Amygdala (tissue), 56 donors: ENCODE data around the gene FXN.
A peak's percentile ranks its signal among the peaks of the same experiment; 100 is the strongest.
"Not testable (repeated sequence)": the region's sequence is repeated elsewhere in the genome, so short reads cannot be mapped to it uniquely, and the experiment has no call there.

Experiments used
- DNase-seq, 56 donors: peaks; one replicate each; lab custom pipeline; 2025; lab: John Stamatoyannopoulos, UW

FXN gene

DNA sequence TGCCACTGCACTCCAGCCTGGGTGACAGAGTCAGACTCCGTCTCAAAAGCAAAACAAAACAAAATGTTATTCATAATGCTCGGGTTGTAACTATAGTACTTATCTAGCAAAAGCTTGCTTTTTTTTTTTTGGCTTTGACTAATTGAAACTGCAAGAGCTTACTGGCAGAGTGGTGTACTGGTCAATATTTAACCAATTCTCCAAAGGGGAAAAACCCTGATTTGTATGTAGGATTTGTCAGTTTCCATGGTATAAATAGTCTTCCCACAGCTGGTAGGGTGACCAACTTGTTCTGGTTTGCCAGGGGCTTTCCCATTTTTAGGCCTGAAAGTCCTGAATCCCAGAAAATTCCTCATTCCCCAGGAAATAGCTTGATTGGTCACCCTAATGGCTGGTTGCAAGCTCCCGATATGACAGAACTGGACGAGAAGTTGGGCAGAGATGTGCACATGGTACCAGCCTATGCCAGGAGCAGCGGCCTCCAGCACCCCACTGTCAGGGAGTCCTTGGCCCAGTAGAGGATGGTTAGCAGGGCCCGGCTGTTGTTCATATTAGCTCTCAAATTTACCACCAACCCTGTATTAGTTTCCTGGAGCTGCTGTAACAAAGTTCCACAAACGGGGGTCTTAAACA is 58.0 kb downstream of the FXN start:
- DNase-seq = no peak

DNA sequence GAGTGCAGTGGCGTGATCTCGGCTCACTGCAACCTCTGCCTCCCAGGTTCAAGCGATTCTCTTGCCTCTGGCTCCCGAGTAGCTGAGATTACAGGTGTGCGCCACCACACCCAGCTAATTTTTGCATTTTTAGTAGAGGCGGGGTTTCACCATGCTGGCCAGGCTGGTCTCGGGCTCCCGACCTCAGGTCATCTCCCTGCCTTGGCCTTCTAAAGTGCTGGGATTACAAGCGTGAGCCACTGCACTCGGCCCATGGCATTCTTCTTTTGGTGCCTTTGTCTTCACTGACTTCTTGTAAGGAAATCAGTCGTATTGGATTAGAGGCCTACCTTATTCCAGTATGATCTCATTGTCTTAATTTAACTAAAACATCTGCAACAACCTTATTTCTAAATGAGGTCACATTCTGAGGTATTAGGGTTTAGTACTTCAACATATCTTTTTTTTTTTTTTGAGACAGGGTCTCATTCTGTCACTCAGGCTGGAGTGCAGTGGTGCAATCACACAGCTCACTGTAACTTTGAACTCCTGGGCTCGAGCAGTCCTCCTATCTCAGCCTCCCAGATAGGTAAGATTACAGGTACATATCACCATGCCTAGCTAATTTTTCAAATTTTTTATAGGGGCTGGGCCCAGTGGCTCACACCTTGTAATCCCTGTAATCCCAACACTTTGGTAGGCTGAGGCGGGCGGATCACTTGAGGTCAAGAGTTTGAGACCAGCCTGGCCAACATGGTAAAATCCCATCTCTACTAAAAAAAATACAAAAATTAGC is 59.0 kb downstream of the FXN start:
- DNase-seq = not testable (repeated sequence)

DNA sequence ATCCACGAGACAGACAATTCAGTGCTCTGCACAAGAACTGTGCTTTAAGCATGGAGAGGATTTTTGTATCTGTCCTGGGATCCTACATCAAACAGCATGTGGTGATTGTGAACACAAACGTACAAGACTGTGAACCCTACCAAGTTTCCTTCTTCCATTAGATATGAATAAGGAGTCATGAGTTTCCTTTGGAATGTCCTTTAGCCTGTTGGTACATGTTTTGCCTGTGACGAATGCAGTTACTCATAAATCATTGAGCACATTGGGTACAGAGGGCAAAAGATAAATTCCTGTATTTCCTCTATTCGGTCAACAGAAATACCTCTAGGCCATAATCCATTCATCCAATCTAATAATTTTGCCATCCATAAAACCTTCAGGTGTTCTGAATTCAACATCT is 61.5 kb downstream of the FXN start:
- no peak for DNase-seq

DNA sequence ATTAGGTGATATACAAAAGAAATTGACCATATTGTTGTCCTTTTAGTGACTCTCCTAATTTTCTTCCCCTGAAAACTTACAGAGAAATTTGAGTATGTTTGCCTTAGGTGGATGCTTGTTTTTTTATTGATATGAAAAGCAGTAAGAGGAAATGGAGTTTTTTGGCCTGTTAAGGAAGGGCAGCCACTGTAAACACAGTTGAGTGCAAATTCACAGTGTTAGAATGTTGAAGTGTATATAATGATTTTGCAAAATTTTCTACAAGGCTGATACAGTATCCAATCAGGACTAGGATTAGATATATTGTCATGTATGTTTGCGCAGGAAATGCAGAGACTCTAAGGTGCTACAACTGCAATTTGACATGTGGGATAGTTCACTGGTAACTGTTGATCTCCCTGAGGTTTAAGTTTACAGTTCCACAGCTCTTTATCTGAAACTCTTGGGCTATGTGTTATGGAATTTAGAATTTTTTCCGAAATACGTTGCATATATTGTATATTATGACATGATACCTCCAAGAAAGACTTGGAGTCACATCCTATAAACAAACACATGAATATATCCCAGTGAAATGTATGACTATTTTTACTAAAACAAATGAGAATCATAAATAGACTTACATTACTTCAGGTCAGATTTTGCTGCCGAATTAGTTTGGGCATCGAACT is 62.5 kb downstream of the FXN start:
- no peak for DNase-seq

DNA sequence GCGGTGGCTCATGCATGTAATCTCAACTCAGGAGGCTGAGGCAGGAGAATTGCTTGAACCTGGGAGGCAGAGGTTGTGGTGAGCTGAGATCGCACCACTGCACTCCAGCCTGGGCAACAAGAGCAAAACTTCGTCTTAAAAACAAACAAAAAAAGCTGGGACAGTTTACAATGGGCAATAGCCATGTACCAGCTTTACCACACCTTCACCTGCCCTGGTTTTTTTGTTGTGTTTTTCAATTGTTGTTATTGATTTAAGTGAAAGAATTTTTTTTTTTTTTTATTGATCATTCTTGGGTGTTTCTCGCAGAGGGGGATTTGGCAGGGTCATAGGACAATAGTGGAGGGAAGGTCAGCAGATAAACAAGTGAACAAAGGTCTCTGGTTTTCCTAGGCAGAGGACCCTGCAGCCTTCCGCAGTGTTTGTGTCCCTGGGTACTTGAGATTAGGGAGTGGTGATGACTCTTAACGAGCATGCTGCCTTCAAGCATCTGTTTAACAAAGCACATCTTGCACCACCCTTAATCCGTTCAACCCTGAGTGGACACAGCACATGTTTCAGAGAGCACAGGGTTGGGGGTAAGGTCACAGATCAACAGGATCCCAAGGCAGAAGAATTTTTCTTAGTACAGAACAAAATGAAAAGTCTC is 67.9 kb downstream of the FXN start:
- not testable (repeated sequence) for DNase-seq

DNA sequence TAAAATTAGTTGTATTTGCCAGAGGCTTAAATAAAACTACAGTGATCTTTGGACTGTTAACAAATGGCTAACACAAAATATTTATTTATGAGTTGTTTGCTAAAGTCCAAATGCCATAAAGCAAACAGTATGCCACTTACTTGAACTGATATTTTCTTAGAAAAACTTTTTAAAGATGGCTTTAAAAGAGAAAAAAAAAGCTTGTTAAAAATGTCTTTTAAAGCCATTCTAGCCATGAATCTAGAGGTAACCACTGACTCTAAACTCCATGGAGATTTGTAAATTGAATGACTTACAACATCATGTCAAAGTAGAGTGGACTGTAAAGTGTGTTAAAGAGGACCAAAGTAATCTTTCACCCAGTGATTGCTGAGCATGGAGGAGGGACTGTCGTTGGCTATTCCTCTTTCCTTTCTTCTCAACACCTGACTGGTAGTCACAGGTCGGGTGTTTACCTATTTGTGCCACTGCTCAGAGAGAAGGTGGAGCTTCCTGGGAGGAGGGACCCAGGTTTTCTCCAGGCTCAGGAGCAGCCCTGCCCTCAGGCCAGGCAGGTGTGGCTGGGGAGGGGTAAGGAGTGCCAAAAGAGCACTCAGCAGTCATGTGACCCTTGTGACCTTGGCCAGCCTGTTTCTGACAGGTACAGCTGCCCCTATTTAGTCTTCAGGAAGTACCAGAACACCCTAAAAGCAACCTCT is 69.4 kb downstream of the FXN start:
- no peak for DNase-seq

DNA sequence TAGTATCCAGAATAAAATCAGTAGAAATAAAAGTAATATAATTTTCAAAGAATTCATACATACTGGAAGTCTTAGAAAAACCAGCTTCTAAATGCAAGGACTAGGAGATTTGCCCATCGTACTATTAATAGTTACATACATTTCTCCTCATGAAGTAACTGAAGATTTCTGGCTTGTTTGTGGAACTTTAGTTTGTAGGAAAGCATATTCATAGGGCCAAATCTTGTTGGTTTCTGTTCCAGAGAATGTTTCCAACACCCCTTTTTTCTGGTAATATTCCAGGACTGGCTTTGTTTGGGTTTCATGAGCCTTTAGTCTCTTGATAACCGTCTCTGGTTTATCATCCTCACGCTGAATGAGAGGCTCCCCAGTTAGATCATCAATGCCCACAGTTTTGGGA is 72.2 kb downstream of the FXN start:
- DNase-seq = no peak

DNA sequence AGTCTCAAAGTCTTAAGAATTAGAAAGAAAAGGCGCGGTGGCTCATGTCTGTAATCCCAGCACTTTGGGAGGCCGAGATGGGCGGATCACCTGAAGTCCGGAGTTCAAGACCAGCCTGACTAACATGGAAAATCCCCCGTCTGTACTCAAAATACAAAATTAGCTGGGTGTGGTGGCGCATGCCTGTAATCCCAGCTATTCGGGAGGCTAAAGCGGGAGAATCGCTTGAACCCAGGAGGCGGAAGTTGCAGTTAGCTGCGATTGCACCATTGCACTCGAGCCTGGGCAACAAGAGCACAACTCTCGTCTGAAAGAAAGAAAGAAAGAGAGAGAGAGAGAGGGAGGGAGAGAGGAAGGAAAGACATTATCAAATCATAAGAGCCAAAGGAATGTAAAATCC is 73.2 kb downstream of the FXN start:
- not testable (repeated sequence) for DNase-seq

DNA sequence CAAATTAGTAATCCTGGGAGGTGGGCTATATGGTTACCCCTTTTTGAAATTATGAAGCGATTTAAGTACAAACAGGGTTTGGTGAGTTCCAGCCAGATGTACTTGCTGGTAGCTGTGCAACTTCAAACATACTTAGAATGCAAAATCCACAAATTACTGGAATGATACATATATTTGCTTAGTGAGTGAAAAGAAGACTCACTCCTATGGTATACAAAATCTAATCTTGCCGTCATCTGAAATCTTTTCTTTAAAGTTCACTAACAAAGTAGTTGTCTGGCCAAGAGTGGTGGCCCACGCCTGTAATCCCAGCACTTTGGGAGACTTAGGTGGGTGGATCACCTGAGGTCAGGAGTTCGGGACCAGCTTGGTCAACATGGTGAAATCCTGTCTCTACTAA is 73.6 kb downstream of the FXN start:
- no peak for DNase-seq

DNA sequence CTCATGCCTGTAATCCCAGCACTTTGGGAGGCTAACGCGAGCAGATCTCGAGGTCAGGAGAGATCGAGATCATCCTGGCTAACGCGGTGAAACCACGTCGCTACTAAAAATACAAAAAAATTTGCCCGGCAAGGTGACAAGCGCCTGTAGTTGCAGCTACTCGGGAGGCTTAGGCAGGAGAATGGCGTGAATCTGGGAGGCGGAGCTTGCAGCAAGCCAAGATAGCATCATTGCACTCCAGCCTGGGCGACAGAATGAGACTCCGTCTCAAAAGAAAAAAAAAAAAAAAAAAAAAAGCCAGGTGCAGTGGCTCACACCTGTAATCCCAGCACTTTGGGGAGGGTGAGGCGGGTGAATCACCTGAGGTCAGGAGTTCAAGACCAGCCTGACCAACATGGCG is 77.1 kb downstream of the FXN start:
- DNase-seq = not testable (repeated sequence)

DNA sequence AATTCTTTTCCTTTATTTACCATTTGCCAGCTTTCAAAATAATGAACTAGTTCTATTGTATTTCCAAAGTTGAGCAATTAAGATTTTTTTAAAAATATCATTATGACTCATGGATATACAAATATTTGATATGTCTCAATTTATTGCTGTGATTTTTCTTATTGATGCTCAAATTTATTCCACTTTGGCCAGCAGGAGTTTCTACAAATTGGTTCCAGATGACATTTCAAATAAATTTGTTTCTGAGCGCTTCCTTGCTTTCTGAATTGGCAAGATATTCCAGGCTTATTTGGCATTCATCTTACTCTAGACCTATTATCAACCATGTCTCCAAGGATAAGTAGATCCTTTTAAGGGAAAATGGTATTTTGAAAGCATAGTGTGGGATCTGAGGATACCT is 80.1 kb downstream of the FXN start:
- no peak for DNase-seq

DNA sequence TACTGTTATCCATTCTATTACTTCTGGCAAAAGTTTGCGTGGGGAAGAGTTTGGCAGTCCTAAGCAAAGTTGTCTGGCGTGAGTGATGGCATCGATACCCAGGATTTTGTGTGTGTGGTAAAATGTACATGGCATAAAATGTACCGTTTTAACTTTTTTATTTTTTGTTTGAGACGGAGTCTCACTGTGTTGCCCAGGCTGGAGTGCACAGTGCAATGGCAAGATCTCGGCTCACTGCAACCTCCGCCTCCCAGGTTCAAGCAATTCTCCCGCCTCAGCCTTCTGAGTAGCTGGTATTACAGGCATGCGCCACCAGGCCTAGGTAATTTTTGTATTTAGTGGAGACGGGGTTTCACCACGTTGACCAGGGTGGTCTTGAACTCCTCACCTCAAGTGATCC is 83.1 kb downstream of the FXN start:
- no peak for DNase-seq

DNA sequence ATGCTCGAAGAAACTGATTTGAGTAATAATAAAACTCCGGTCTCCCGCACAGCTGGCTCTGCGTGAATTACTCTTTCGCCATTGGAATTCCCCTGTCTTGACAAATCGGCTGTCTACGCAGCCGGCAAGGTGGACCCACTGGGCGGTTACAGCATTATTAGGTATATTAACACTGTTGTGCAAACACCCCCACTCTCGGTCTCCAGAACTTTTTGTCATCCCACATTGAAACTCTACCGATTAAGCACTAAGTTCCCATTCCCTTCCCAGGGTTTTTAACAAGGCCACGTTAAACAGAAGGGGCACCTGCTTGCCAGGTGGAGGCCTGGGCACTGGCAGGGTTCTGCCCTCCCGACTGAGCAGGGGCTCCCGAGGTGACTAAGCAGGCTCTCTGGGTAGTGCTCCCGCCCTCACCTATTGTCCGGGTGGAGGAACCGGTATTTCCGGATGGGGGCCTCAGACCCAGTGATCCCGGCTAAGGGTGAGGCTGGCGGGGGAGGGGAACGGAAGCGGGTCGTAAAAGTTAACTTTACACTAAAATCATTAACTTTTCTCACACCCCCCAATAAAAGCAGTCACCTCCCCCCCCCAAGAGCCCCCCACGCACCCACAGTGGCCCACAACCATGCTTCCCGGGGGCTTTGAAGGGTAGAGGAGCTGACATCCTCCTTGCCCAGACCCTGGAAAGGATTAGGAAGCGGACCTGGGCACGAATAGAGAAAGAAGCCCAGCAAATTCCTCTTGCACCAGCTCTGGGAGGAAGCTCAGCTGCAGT is 85.0 kb downstream of the FXN start:
- no peak for DNase-seq

DNA sequence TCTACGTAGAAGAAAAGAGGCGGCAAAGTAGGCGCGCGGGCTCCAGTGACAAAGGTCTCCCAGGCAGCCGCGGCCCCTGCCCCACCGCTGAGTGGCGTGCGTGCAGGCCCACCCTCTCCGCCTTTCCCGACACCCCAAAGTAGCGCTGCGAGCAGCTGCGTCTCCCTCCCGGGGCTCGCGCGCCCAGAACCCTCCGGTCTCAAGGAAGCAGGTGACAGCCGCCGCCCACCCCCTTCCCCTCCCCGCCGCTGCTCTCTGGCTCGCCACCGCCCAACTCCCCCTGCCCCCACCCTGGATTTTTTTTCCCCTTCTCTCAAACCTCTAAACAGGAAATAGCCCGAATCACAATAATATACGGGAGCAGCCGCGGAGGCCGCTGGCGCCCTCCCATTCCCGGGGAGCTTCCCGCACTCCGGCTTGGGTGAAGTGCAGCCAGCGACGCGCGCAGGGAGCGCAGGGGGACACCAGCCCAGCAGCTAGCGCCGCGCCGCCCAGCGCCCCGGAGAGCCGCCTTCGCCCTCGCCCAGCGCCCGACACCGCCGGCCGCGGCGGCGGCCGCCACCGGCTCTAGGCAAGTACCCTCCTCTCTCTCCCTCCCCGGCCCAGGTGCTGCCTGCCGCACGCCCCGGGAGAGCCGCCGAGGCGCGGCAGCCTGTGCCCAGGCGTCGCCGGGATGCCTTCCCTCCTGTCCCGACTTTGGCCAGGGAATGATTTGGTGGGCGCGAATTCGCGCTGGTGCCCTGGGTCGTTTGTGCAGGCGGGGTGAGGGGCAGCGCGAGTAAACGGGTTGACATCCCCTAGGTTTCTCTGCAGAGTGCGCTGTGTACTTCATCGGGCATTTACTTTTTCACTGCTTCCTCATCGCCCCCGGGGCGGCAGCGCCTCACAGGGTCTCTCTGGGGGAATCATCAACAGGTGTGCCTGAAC is 85.9 kb downstream of the FXN start:
- peak in 42 of 56 donors; percentile 14 to 78 (median 64) for DNase-seq

DNA sequence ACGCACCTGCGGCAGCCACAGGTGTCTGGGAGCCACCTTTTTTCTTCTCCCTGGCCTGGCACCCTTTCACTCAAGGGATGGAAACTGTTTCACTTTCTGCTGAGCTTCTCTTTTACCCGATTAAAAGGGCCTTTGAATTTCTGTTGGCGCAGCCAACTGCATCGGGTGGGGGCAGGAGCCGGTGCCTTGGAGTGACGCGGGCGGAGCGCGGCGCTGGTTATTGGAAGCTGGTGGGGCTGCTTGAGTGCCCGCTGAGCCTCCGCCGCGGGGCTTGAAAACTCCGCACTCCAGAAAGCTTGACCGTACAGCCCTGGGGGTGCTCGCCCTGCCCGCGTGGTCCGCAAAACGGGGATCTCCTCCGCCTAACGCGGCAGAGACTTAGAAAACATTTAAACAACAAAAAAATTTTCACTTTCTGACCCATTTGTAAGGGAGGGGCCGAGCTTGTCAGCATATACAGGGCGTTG is 86.6 kb downstream of the FXN start:
- peak in 53 of 56 donors; percentile 21 to 81 (median 63) for DNase-seq

DNA sequence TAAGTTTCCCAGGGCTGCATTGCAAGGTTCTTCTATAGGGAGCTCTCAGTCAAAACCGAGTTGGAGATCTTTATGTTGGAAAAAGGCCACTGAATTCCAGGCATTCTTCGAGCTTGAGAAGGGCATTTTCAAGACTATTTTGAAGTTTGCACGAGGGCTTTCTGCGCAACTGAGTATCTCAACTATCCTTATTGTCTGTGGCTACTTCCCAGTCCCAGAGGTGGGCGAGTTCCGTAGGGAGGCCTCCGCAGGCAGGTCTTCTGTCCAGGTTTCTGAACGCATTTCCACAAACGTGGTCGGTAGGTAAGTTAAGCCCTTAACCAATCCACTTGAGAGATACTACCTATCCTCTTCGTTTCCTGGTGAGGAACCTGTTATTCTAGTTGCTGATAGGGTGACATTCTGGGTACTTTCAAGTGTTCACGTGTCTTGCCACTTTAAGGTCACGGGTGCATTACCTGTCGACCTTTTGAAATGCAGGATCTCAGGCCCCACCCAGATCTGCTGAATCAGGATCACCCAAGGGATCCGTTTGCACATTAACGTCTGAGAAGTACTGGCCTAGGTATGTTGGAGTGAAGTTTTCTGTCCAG is 87.1 kb downstream of the FXN start:
- DNase-seq = no peak

DNA sequence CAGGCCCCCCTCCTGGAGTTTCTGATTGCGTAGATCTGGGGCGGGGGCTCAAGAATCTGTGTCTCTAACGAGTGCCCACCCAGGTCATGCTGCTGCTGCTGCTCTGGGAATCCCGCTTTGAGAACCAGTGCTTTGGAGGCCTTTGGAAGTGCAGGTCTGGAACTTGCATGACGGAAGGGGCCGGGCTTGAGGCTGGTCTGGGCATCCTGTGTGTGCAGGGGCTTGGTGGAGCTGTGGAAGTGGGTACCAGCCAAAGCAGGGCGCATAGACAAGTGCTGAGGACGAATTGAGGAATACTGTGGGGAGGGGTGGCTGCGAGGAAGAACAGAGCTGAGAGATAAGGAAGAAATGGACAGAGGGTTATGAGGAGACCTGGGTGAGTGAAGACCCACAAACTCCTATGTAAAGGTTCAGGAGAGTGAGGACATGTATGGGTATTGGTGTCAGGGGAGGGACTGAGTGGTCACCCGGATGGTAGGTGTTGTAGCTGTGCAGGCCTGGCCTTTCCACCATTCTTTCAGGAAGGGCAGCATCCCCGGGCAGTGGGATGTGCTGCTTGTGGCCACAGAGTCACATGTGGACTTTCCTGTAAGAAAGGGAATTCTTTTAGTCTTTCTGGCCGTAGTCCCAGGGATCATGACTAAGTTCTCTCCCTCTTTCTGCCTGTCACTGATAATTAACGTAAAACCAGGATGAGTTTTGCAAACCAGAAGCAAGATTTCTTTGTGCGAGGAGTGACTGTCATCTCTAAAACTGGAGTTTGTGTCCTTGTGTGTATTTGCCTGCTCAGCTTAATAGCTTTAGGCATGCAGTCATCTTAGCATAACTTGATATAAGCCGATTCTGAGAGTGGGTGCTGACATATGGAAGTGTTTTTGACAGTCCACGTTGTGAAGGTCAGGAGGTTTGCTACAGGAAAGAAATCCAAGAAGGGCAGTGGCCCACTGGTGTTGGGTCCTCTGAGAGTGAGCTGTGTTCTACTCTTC is 95.2 kb downstream of the FXN start:
- DNase-seq = peak in 1 of 56 donors; percentile 11
